GM13976 (cell line): Measurements from ENCODE around the gene MC1R.

Source experiments
- DNase-seq: peaks from one replicate; pipeline ENCODE4 v3.0.0; 2012; ENCODE audit warnings: low spot score
- CTCF ChIP-seq: IDR thresholded peaks from 2 replicates; pipeline ENCODE4 v1.5.1; 2012; ENCODE audit warnings: borderline replicate concordance, mild to moderate bottlenecking; ENCODE audit not compliant: insufficient read depth; ENCODE audit errors: extremely low read depth, missing control alignments, control extremely low read depth
- in situ Hi-C: fragments of 300-500 bp; cut with MboI; formaldehyde crosslinking; loops from one replicate; pipeline ENCODE4 v1.12.0; 2022; ENCODE audit warnings: low sequenced_read_pairs, mixed read lengths, inconsistent platforms; ENCODE audit not compliant: unreplicated experiment

MC1R gene

DNA sequence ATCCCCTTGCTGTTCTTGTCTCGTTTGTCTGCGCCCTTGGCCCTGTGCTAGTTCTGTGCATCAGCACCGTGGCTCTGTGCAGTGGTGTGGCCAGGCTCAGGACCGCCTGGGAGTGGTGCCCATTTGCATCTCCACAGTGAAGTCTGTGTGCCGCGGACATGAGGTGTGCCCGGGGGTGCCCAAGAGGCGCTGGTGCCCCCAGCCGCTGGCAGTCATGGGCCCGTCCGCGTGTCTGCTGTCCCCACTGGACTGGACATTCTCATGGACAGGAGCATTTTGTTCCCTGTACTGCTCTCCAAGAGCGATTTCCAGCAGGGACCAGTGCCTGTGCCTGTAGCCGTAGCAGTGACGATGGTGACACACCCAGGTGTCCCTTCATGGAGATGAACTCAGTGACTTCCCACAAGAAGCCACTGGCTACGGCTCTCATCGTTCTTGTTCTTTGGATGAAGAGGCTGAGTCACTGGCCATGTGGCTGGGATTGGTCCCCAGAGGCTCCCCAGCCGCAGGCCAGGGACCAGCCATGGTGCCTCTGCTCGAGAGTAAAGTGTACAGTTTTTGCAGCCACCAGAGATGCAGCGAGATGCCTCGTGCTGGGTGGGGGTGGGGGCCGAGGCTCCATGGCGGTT is 13.0 kb upstream of the MC1R start:
- TF ChIP-seq CTCF = no peak
- no peak for DNase-seq
- in situ Hi-C loops = no loop called here

GRCh38 chr16:89906140-89907025 is 12.3 kb upstream of the MC1R start:
- in situ Hi-C loops = no loop called here
- no peak for TF ChIP-seq CTCF
- no peak for DNase-seq

DNA sequence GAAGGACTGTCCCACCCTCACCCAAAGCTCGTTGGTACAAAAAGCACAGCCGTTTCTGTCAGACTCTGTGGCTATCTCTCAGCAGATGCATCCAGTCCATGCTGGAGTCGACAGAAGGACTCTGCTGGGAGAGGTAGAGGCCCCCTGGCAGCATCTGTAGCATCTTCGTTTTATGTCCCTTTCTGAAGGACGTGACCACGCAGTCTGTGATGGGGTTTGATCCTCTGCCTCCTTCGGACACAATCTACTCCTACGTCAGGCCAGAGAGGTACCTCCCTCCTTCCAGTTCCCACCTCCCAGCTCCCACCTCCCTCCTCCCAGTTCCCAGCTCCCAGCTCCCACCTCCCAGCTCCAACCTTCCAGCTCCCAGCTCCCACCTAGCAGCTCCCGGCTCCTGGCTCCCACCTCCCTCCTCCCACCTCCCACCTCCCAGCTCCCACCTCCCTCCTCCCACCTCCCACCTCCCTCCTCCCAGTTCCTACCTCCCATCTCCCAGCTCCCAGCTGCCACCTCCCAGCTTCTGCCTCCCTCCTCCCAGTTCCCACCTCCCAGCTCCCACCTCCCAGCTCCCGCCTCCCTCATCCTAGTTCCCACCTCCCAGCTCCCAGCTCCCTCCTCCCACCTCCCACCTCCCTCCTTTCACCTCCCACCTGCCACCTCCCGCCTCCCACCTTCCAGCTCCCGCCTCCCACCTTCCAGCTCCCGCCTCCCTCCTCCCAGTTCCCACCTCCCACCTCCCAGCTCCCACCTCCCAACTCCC is 11.4 kb upstream of the MC1R start:
- DNase-seq = no peak
- TF ChIP-seq CTCF = no peak
- in situ Hi-C loops = no loop called here

GRCh38 chr16:89908236-89908635 is 10.4 kb upstream of the MC1R start:
- no peak for DNase-seq
- in situ Hi-C loops = no loop called here
- no peak for TF ChIP-seq CTCF

- peak; percentile 77 for TF ChIP-seq CTCF
- DNase-seq = peak; percentile 88
- in situ Hi-C loops = no loop called here
These were observed 8.6 kb upstream of the MC1R start for GRCh38 chr16:89909777-89910716.
